OCI-LY1 (cell line): Measurements from ENCODE around the gene ACAP3.

Experiments
- CTCF ChIP-seq: fragments of 200-600 bp; sonication (generic), shearing (Covaris generic); IDR thresholded peaks from 2 replicates; pipeline ENCODE4 v1.5.1; 2017; ENCODE audit warnings: mild to moderate bottlenecking, antibody characterized with exemption, low read length, moderate library complexity, mixed read lengths
- EZH2 ChIP-seq: fragments of 200-600 bp; sonication (generic), shearing (Covaris generic); IDR thresholded peaks from 2 replicates; pipeline ENCODE4 v1.8.0; 2017; ENCODE audit warnings: borderline replicate concordance, mixed run types, mild to moderate bottlenecking, antibody characterized with exemption, low read length, moderate library complexity, mixed read lengths

- no peak for TF ChIP-seq CTCF
- TF ChIP-seq EZH2: no peak
Observed at GRCh38 chr1:1294250-1294890, 13.4 kb downstream of the ACAP3 start.
